Neural progenitor cell (in vitro differentiated cells): ENCODE results near the gene IL37. TPM values are rescaled to one million over a fixed set of nuclear protein-coding genes. Genes with fewer than 3 reads are reported as not detected.

Experiments used
- DNase-seq: peaks from one replicate; pipeline ENCODE4 v3.0.0-alpha.2; 2016; ENCODE audit warnings: low spot score
- H2AFZ ChIP-seq: fragments of 200-600 bp; sonication (generic); replicated peaks from 2 replicates; pipeline ENCODE4 v1.6.1; 2016; ENCODE audit warnings: antibody characterized with exemption
- H3F3A ChIP-seq: fragments of 200-600 bp; sonication (generic); 2 replicates; pipeline ENCODE4 v1.6.1; 2016; ENCODE audit warnings: antibody characterized with exemption, low read depth
- H3K27ac ChIP-seq: fragments of 200-600 bp; sonication (generic); 2 replicates; pipeline ENCODE4 v1.5.1; 2016; ENCODE audit warnings: mild to moderate bottlenecking
- H3K27me3 ChIP-seq: fragments of 200-600 bp; sonication (generic); 2 replicates; pipeline ENCODE4 v1.6.1; 2016; ENCODE audit warnings: mild to moderate bottlenecking, moderate library complexity
- H3K36me3 ChIP-seq: fragments of 200-600 bp; sonication (generic); 2 replicates; pipeline ENCODE4 v1.5.1; 2016
- H3K4me1 ChIP-seq: fragments of 200-600 bp; sonication (generic); 2 replicates; pipeline ENCODE4 v1.6.1; 2016; ENCODE audit warnings: mixed run types
- H3K4me2 ChIP-seq: fragments of 200-600 bp; sonication (generic); 2 replicates; pipeline ENCODE4 v1.6.1; 2016
- H3K4me3 ChIP-seq: fragments of 200-600 bp; sonication (generic); 2 replicates; pipeline ENCODE4 v1.5.1; 2016
- H3K79me2 ChIP-seq: fragments of 200-600 bp; sonication (generic); 2 replicates; pipeline ENCODE4 v1.6.1; 2016; ENCODE audit warnings: low read depth
- H3K9ac ChIP-seq: fragments of 200-600 bp; sonication (generic); 2 replicates; pipeline ENCODE4 v1.6.1; 2016
- H3K9me3 ChIP-seq: fragments of 200-600 bp; sonication (generic); 2 replicates; pipeline ENCODE4 v1.5.1; 2016; ENCODE audit warnings: low read depth
- H4K20me1 ChIP-seq: fragments of 200-600 bp; sonication (generic); 2 replicates; pipeline ENCODE4 v1.6.1; 2016; ENCODE audit warnings: low read depth
- H3K27ac Mint-ChIP-seq: 3 replicates; pipeline ENCODE4 v1.8.0; 2021; ENCODE audit warnings: mixed read lengths
- H3K27me3 Mint-ChIP-seq: 2 replicates; pipeline ENCODE4 v1.8.0; 2022; ENCODE audit warnings: low read depth, mild to moderate bottlenecking, inconsistent platforms, moderate library complexity, mixed read lengths; ENCODE audit not compliant: insufficient read depth
- H3K36me3 Mint-ChIP-seq: 3 replicates; pipeline ENCODE4 v1.8.0; 2021; ENCODE audit warnings: mixed read lengths
- H3K4me1 Mint-ChIP-seq: 3 replicates; pipeline ENCODE4 v1.8.0; 2021; ENCODE audit warnings: mixed read lengths
- H3K4me3 Mint-ChIP-seq: 3 replicates; pipeline ENCODE4 v1.8.0; 2021; ENCODE audit warnings: mild to moderate bottlenecking, moderate library complexity, mixed read lengths
- H3K9me3 Mint-ChIP-seq: 3 replicates; pipeline ENCODE4 v1.8.0; 2020; ENCODE audit warnings: mixed read lengths
- CTCF ChIP-seq: fragments of 200-600 bp; sonication (generic); IDR thresholded peaks from 2 replicates; pipeline ENCODE4 v1.5.1; 2017; ENCODE audit warnings: antibody characterized with exemption, mild to moderate bottlenecking
- EZH2 ChIP-seq: fragments of 200-600 bp; sonication (generic); IDR thresholded peaks from 2 replicates; pipeline ENCODE4 v1.6.1; 2017; ENCODE audit warnings: antibody characterized with exemption, mild to moderate bottlenecking, moderate library complexity
- EZH2phosphoT487 ChIP-seq: fragments of 200-600 bp; sonication (generic); IDR thresholded peaks from 2 replicates; pipeline ENCODE4 v1.6.1; 2017; ENCODE audit warnings: antibody characterized with exemption
- total RNA-seq: library from RNA; depleted of rRNA; stranded (reverse); fragments of >200 nt; gene quantifications from 2 replicates; pipeline ENCODE4 v1.2.3, GENCODE V29; 2015; ENCODE audit warnings: low replicate concordance

Gene IL37
- total RNA-seq, 1 donor from 2014 or later: not detected

- H3K9me3 ChIP-seq: no peaks in the 10 kb centered on the region
- no peak overlapping the region for H3K9ac ChIP-seq
- peaks cover 7% of the 10 kb centered on the region for H3K27me3 Mint-ChIP-seq
- no peaks in the 10 kb centered on the region for H3K36me3 ChIP-seq
- H3K36me3 Mint-ChIP-seq: no peaks in the 10 kb centered on the region
- no peak overlapping the region for H3K27ac ChIP-seq
- no peak overlapping the region for H3K4me3 ChIP-seq
- H3K9me3 Mint-ChIP-seq: peaks cover 5% of the 10 kb centered on the region
- TF ChIP-seq CTCF (no peak), EZH2phosphoT487 (no peak), EZH2 (no peak)
- no peaks in the 10 kb centered on the region for H3K79me2 ChIP-seq
- H4K20me1 ChIP-seq: no peaks in the 10 kb centered on the region
- H3K4me3 Mint-ChIP-seq: no peak overlapping the region
- no peaks in the 10 kb centered on the region for H3K4me1 Mint-ChIP-seq
- no peaks in the 10 kb centered on the region for H3K27me3 ChIP-seq
- no peak overlapping the region for H2AFZ ChIP-seq
- no peak overlapping the region for H3K27ac Mint-ChIP-seq
- no peaks in the 10 kb centered on the region for H3F3A ChIP-seq
- no peaks in the 10 kb centered on the region for H3K4me1 ChIP-seq
- no peak overlapping the region for H3K4me2 ChIP-seq
- no peak for DNase-seq
These were observed 25.5 kb upstream of the IL37 start for GRCh38 chr2:112885506-112885902.

GRCh38 chr2:112886291-112886690 lies 24.7 kb upstream of the IL37 start:
- Histone ChIP-seq H2AFZ (no peak overlapping the region), H3K9me3 (no peaks in the 10 kb centered on the region), H4K20me1 (no peaks in the 10 kb centered on the region), H3K27me3 (no peaks in the 10 kb centered on the region), H3K4me2 (no peak overlapping the region), H3K9ac (no peak overlapping the region), H3K4me3 (no peak overlapping the region), H3K27ac (no peak overlapping the region), H3K36me3 (no peaks in the 10 kb centered on the region), H3F3A (no peaks in the 10 kb centered on the region), H3K79me2 (no peaks in the 10 kb centered on the region), H3K4me1 (no peaks in the 10 kb centered on the region)
- no peaks in the 10 kb centered on the region for H3K4me1 Mint-ChIP-seq
- H3K27me3 Mint-ChIP-seq: peaks cover 7% of the 10 kb centered on the region
- DNase-seq: no peak
- H3K4me3 Mint-ChIP-seq: no peak overlapping the region
- no peak for TF ChIP-seq EZH2
- TF ChIP-seq EZH2phosphoT487: no peak
- TF ChIP-seq CTCF: no peak
- H3K9me3 Mint-ChIP-seq: peaks cover 5% of the 10 kb centered on the region
- no peaks in the 10 kb centered on the region for H3K36me3 Mint-ChIP-seq
- no peak overlapping the region for H3K27ac Mint-ChIP-seq

GRCh38 chr2:112887964-112888749 lies 22.8 kb upstream of the IL37 start:
- Histone ChIP-seq H3K79me2 (no peaks in the 10 kb centered on the region), H3K9ac (no peak overlapping the region), H3K4me1 (no peaks in the 10 kb centered on the region), H3K27ac (no peak overlapping the region), H3K36me3 (no peaks in the 10 kb centered on the region), H2AFZ (no peak overlapping the region), H3F3A (no peaks in the 10 kb centered on the region), H3K27me3 (no peaks in the 10 kb centered on the region), H3K9me3 (no peaks in the 10 kb centered on the region), H3K4me2 (no peak overlapping the region), H3K4me3 (no peak overlapping the region), H4K20me1 (no peaks in the 10 kb centered on the region)
- Mint-ChIP-seq H3K27me3 (peaks cover 7% of the 10 kb centered on the region), H3K4me3 (no peak overlapping the region), H3K4me1 (no peaks in the 10 kb centered on the region), H3K27ac (no peak overlapping the region), H3K36me3 (no peaks in the 10 kb centered on the region), H3K9me3 (peaks cover 5% of the 10 kb centered on the region)
- TF ChIP-seq EZH2: no peak
- TF ChIP-seq EZH2phosphoT487: no peak
- no peak for TF ChIP-seq CTCF
- no peak for DNase-seq
